Activated CD8-positive, alpha-beta T cell treated with anti-CD3 and anti-CD28 coated beads for 36 hours (primary cell): Measurements from ENCODE around the gene HSFY2. TPM values are rescaled to one million over a fixed set of nuclear protein-coding genes. Genes with fewer than 3 reads are reported as not detected.
"Not testable (repeated sequence)": the region's sequence is repeated elsewhere in the genome, so short reads cannot be mapped to it uniquely, and the experiment has no call there.

Experiments
- ATAC-seq: fragments of 200-7000 bp; cut with Tn5 transposase; one replicate; pipeline ENCODE4 v1.10.0; 2021; ENCODE audit warnings: mild to moderate bottlenecking, moderate library complexity
- CTCF ChIA-PET: fragments of 350-600 bp; sonication (Branson Sonifier 250); formaldehyde crosslinking; loops from one replicate; lab custom pipeline; 2021; ENCODE audit warnings: antibody characterized with exemption; lab: Charles Lee
- POLR2A ChIA-PET: fragments of 350-600 bp; sonication (Branson Sonifier 250); formaldehyde crosslinking; loops from one replicate; lab custom pipeline; 2021; ENCODE audit warnings: antibody characterized with exemption; lab: Charles Lee
- DNase-seq: peaks from one replicate; pipeline ENCODE4 v3.0.0-alpha.2; 2020
- H3K27ac Mint-ChIP-seq: one replicate; pipeline ENCODE4 v1.8.0; 2021; ENCODE audit warnings: mild to moderate bottlenecking, mixed read lengths
- H3K27me3 Mint-ChIP-seq: one replicate; pipeline ENCODE4 v1.8.0; 2021; ENCODE audit warnings: mixed read lengths
- H3K36me3 Mint-ChIP-seq: one replicate; pipeline ENCODE4 v1.8.0; 2021; ENCODE audit warnings: low read depth, mixed read lengths
- H3K4me1 Mint-ChIP-seq: one replicate; pipeline ENCODE4 v1.8.0; 2021; ENCODE audit warnings: low read depth, mixed read lengths
- H3K4me3 Mint-ChIP-seq: one replicate; pipeline ENCODE4 v1.8.0; 2021; ENCODE audit warnings: mild to moderate bottlenecking, moderate library complexity, mixed read lengths
- H3K9me3 Mint-ChIP-seq: one replicate; pipeline ENCODE4 v1.8.0; 2021; ENCODE audit warnings: mixed read lengths
- intact Hi-C: fragments of 100-400 bp; cut with micrococcal nuclease; formaldehyde crosslinking; loops from one replicate; pipeline ENCODE4 v1.10.0; 2022
- total RNA-seq, 2 experiments: library from RNA; stranded (reverse); gene quantifications; one replicate each; pipeline ENCODE4 v1.2.3, GENCODE V29; 2021

Gene HSFY2
- not detected for total RNA-seq

DNA sequence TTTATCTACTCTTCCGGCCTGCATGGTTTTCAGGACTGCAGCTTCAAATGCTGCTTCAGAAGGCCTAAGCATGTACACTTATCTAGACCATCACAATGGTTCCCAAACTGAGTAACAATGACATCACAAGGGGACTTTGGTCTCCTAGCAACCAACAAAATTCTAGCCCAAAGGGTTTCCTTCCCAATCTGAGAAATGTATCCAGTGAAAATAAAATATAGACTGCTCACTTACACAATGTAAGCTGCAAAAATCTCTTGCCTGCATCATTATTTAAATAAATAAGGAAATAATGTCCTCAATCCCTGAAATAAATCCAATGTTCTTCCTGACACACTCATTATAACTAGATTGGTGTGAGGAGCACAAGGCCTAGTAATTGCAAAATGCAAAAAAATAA, at the start of gene HSFY2:
Gene HSFY2 (minus strand): TSS at position 101 of the 400 bp plus-strand sequence. CDS start 117 bp downstream, outside the sequence.
- not testable (repeated sequence) for H3K27ac Mint-ChIP-seq, H3K9me3 Mint-ChIP-seq, DNase-seq

GRCh38 chrY:18815751-18816150, 42.2 kb upstream of the HSFY2 start:
- H3K27me3 Mint-ChIP-seq, H3K36me3 Mint-ChIP-seq, H3K4me3 Mint-ChIP-seq, intact Hi-C loops, H3K27ac Mint-ChIP-seq, DNase-seq, H3K9me3 Mint-ChIP-seq, POLR2A ChIA-PET, ATAC-seq, H3K4me1 Mint-ChIP-seq, CTCF ChIA-PET: not testable (repeated sequence)

More for the DNA sequence above, at the start of gene HSFY2:
- H3K36me3 Mint-ChIP-seq, H3K27me3 Mint-ChIP-seq, POLR2A ChIA-PET, ATAC-seq, H3K4me1 Mint-ChIP-seq, intact Hi-C loops, H3K4me3 Mint-ChIP-seq, CTCF ChIA-PET: not testable (repeated sequence)

DNA sequence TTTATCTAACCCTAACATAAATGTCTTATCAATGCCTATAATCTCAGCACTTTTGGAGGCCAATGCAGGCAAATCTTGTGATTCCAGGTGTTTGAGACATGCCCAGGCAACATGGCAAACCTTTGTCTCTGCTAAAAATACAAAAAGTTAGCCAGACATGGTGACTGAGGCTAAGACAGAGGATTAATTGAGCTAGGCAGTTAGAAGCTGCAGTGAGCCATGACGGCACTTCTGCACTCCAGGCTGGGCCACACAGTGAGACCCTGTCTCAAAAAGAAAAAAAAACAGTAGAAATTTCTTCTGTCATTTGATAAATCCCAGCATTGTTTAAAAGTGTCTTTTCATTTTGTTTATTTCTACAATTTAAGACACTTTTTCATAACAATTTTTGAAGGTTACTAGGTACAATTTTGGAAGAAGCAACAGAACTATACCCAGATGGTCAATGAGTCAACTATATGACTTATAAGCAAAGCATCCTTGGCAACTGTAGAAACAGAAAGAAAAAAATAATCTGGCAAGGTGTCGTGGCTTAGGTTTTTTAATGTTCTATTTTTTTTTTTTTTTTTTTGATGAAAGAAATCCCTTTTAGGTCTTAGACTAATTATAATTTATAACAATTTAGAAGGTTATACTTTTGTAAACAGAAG, 15.3 kb upstream of the HSFY2 start:
- intact Hi-C loops, H3K4me3 Mint-ChIP-seq, H3K27ac Mint-ChIP-seq, H3K4me1 Mint-ChIP-seq, POLR2A ChIA-PET, H3K27me3 Mint-ChIP-seq, ATAC-seq, CTCF ChIA-PET, DNase-seq, H3K36me3 Mint-ChIP-seq, H3K9me3 Mint-ChIP-seq: not testable (repeated sequence)

DNA sequence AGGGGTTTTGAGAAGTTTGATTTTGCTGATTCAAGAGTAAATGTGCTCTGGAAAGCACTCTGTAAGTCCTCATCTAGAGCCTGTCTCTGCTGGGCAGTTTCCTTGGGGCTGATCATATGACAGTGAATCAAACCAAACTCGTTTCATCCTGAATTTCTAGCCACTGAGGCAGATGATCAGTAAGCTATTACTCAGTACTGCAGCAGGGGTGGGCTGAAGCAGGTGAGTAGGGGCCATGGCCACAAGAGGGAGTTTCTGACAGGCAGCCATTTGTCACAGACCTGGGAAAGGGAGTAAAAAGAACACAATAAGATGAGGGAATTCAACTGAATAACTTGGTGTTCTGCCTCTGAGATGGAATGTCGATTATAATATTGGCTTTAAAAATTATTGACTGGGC, 19.5 kb downstream of the HSFY2 start:
- intact Hi-C loops, H3K36me3 Mint-ChIP-seq, H3K4me1 Mint-ChIP-seq, H3K27me3 Mint-ChIP-seq, CTCF ChIA-PET, DNase-seq, H3K9me3 Mint-ChIP-seq, POLR2A ChIA-PET, ATAC-seq, H3K27ac Mint-ChIP-seq, H3K4me3 Mint-ChIP-seq: not testable (repeated sequence)

DNA sequence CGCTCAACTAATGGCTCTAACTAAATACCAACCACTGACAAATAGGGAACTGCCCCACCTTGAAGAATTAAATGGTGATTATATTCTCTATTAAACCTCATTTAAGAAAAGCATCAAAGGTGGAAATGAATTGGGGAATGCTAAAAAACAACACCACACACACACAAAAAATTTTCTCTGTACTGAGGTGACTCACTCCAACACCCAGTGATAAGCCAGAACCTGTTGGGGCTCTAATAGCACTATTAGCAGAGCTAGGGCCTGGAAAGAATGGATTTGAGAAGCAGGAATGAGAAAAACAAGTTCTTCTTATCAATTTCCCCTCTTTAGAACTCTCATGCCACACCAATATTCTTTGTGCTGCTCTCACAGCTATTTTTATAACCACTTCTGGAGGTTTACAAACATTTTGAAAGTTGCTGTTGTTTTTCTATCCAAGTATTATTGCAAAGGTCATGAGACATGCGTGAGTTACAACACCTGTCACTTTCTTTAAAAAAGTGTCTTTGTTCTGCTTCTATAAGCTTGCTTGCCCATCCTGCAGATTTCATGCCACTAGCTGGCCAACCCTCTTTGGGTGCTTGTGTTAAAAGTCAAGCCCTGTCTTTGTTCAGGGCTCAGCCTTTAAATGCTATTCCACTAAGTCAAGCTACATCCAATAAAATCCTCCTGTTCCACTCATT, 20.3 kb downstream of the HSFY2 start:
- H3K27ac Mint-ChIP-seq, ATAC-seq, intact Hi-C loops, DNase-seq, H3K4me1 Mint-ChIP-seq, H3K36me3 Mint-ChIP-seq, H3K9me3 Mint-ChIP-seq, CTCF ChIA-PET, H3K27me3 Mint-ChIP-seq, POLR2A ChIA-PET, H3K4me3 Mint-ChIP-seq: not testable (repeated sequence)

DNA sequence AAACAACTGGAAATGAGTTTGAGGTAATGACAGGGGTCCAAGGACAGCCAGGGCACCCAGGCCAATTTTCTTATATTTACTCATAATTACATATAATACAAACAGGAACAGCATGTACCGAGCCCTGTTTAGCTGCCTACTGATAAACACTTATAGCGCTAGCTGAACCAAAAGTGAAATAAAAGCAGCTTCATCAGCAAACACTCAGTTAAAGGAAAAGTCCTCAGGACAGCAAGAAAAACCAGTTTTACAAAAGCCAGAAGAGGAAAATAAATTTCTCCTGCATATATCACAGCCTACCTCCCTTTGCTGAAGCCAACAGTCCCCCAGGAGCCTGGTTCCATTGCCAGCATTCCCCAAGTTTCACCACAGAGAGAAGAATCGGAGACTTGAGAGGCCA, 49.8 kb downstream of the HSFY2 start:
- H3K36me3 Mint-ChIP-seq, H3K27me3 Mint-ChIP-seq, H3K27ac Mint-ChIP-seq, DNase-seq, intact Hi-C loops, H3K4me1 Mint-ChIP-seq, ATAC-seq, CTCF ChIA-PET, H3K4me3 Mint-ChIP-seq, POLR2A ChIA-PET, H3K9me3 Mint-ChIP-seq: not testable (repeated sequence)

Other genes with a start within 250 kb of the HSFY2 start
- not detected for gene HSFY1, start 227.0 kb downstream of the HSFY2 start, total RNA-seq